C4-2B (cell line): ENCODE measurements around the gene ETF1.
A peak's percentile ranks its signal among the peaks of the same experiment; 100 is the strongest.

ENCODE experiments used
- H3K27ac ChIP-seq: fragments of 450-650 bp; 2 replicates; pipeline ENCODE4 v1.5.1; 2017
- CTCF ChIP-seq: fragments of 450-650 bp; conservative IDR thresholded peaks from 2 replicates; pipeline ENCODE4 v1.5.1; 2017; ENCODE audit warnings: mild to moderate bottlenecking
- ZFX ChIP-seq: fragments of 450-650 bp; IDR thresholded peaks from 2 replicates; pipeline ENCODE4 v1.6.1; 2017

ETF1 gene

GRCh38 chr5:138498376-138498775, 44.7 kb downstream of the ETF1 start:
- no peak overlapping the region for H3K27ac ChIP-seq
- TF ChIP-seq ZFX: no peak
- TF ChIP-seq CTCF: no peak

- no peak overlapping the region for H3K27ac ChIP-seq
- no peak for TF ChIP-seq CTCF
These were observed 47.7 kb downstream of the ETF1 start for GRCh38 chr5:138495351-138495750.

- peak overlapping the region; percentile 80 for H3K27ac ChIP-seq
- TF ChIP-seq ZFX: no peak
These were observed 50.4 kb downstream of the ETF1 start for GRCh38 chr5:138492560-138493045.

GRCh38 chr5:138491669-138492559, 51.1 kb downstream of the ETF1 start:
- H3K27ac ChIP-seq: peak overlapping the region; percentile 80
- TF ChIP-seq ZFX (no peak), CTCF (no peak)

- TF ChIP-seq ZFX (no peak), CTCF (no peak)
- H3K27ac ChIP-seq: peak overlapping the region; percentile 80
These were observed 51.8 kb downstream of the ETF1 start for GRCh38 chr5:138491284-138491648.

GRCh38 chr5:138490648-138491283, 52.3 kb downstream of the ETF1 start:
- no peak for TF ChIP-seq CTCF
- TF ChIP-seq ZFX: no peak
- H3K27ac ChIP-seq: peak overlapping the region; percentile 80; the same call in 1 of the 2 replicates

- TF ChIP-seq CTCF: no peak
- no peak for TF ChIP-seq ZFX
- no peak overlapping the region for H3K27ac ChIP-seq
These were observed 53.4 kb downstream of the ETF1 start for GRCh38 chr5:138489683-138490061.
